Measurements from ENCODE around the gene SIDT2.

- no peak for TF ChIP-seq ZNF8 (CRISPR knock-in tag; IDR thresholded peaks at IDR 0.05)
- no peak for TF ChIP-seq CREB5 (CRISPR knock-in tag; IDR thresholded peaks at IDR 0.05; ENCODE audit: low read depth)
- TF ChIP-seq BACH2 (CRISPR knock-in tag; IDR thresholded peaks at IDR 0.05; ENCODE audit: borderline replicate concordance), result no peak
- TF ChIP-seq ISL1 (CRISPR knock-in tag; IDR thresholded peaks at IDR 0.05), result no peak
- TF ChIP-seq ZNF70 (CRISPR knock-in tag; IDR thresholded peaks at IDR 0.05), result no peak
- no peak for TF ChIP-seq OSR1 (CRISPR knock-in tag; IDR thresholded peaks at IDR 0.05)
- TF ChIP-seq TSHZ2 (CRISPR knock-in tag; IDR thresholded peaks at IDR 0.05), result no peak
These were observed 33.8 kb upstream of the SIDT2 start for GRCh38 chr11:117144477-117145392.

All from SK-N-SH treated with all-trans-retinoic acid at 6 μM for 48 hours (cell line).